ENCODE measurements around the gene XPA. TPM values are rescaled to one million over a fixed set of nuclear protein-coding genes. Genes with fewer than 3 reads are reported as not detected.

The XPA gene
- total and polyA plus RNA-seq, 8 donors: 1.3 to 31.0 (median 23.9) TPM

DNA sequence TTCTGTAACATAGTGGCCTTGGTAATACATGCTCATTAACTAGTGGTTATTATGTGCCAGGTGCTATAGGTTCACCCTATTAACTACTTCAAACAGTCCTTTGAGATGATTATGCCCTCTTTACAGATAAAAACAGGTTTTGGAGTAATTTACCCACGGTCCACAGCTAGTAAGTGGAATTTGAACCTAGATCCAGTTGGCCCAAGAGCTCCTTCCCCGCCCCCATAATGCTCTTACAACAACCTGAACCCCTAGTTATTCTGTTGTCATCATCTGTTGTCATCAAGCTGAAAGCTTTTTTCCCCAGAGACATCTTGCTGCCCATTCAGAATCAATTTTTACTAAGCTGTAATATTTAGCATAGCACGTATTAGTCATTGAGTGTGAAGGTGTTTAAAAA, 23.2 kb downstream of the XPA start:
- peaks cover 0 to 17% (median 2%) of the 10 kb centered on the region in 4 donors for H3K4me1 ChIP-seq
- H3K27me3 ChIP-seq: no peaks in the 10 kb centered on the region
- TF ChIP-seq, protein P1, sequence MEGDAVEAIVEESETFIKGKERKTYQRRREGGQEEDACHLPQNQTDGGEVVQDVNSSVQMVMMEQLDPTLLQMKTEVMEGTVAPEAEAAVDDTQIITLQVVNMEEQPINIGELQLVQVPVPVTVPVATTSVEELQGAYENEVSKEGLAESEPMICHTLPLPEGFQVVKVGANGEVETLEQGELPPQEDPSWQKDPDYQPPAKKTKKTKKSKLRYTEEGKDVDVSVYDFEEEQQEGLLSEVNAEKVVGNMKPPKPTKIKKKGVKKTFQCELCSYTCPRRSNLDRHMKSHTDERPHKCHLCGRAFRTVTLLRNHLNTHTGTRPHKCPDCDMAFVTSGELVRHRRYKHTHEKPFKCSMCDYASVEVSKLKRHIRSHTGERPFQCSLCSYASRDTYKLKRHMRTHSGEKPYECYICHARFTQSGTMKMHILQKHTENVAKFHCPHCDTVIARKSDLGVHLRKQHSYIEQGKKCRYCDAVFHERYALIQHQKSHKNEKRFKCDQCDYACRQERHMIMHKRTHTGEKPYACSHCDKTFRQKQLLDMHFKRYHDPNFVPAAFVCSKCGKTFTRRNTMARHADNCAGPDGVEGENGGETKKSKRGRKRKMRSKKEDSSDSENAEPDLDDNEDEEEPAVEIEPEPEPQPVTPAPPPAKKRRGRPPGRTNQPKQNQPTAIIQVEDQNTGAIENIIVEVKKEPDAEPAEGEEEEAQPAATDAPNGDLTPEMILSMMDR (IDR thresholded peaks at IDR 0.05): no peak
- TF ChIP-seq POLR2AphosphoS5 (IDR thresholded peaks at IDR 0.05) (no peak), EP300 (IDR thresholded peaks at IDR 0.05) (no peak), POLR2A (IDR thresholded peaks at IDR 0.05) (no peak)
- DNase-seq: no peak
- WGBS, 5 donors: 56 to 85% (median 82%) methylated on average over 3 of the region's 3 CpGs
- no peak overlapping the region for H3K27ac ChIP-seq
- intact Hi-C loops (cut with DNase I; ENCODE audit: low total_unique reads): no loop called here
- no peaks in the 10 kb centered on the region for H3K9me3 ChIP-seq
- H3K4me3 ChIP-seq: no peak overlapping the region
- H3K36me3 ChIP-seq: peaks cover 61 to 100% (median 99%) of the 10 kb centered on the region in 4 donors

DNA sequence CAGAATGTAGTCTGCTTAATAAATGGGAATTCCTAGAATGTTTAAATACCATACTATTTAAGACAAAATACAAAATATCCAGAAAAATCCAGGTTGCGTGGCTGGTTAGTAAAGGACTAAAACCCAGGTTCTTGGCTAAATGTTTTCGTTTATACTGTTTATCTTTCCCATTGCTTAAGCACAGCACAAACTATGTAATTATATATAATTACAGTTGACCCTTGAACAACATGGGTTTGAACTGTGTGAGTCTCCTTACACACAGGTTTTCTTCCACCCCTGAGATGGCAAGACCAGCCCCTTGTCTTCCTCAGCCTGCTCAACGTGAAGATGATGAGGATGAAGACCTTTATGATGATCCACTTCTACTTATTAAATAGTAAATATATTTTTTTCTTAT, 24.7 kb downstream of the XPA start:
- no peak overlapping the region for H3K27ac ChIP-seq
- no peaks in the 10 kb centered on the region for H3K9me3 ChIP-seq
- DNase-seq: no peak
- H3K4me1 ChIP-seq: peaks cover 0 to 17% (median 2%) of the 10 kb centered on the region in 4 donors
- H3K4me3 ChIP-seq: no peak overlapping the region
- WGBS, 5 donors: 85 to 89% (median 86%) methylated on average over 3 of the region's 3 CpGs
- TF ChIP-seq EP300 (IDR thresholded peaks at IDR 0.05): no peak
- TF ChIP-seq POLR2AphosphoS5 (IDR thresholded peaks at IDR 0.05): no peak
- TF ChIP-seq, protein P1 (IDR thresholded peaks at IDR 0.05): no peak
- no peak for TF ChIP-seq POLR2A (IDR thresholded peaks at IDR 0.05)
- H3K36me3 ChIP-seq: peaks cover 68 to 100% (median 99%) of the 10 kb centered on the region in 4 donors
- H3K27me3 ChIP-seq: no peaks in the 10 kb centered on the region
- intact Hi-C loops (cut with DNase I; ENCODE audit: low total_unique reads): no loop called here

DNA sequence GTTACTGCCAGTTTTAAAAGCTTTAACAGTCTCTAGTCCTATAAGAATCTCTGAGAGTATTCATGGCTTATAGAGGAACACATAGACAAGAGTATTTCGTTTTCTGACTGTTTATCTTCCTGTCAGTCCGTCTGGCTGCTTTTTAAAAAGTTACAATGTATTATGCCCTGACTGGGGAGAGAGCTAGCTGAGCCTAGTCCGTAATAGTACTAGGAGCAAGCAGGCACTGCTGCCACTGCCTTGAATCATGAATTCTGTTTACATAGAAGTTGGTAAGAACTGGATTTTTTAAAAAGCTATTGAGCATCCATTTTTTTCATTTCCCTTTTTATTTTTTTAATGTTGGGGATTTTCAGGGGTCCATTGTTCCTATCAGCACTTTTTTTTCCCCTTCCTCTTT, 26.6 kb downstream of the XPA start:
- no peak for DNase-seq
- Histone ChIP-seq H3K27ac (no peak overlapping the region), H3K27me3 (no peaks in the 10 kb centered on the region), H3K36me3 (peaks cover 80 to 100% (median 100%) of the 10 kb centered on the region in 4 donors), H3K4me1 (peaks cover 0 to 6% (median 2%) of the 10 kb centered on the region in 4 donors), H3K4me3 (no peak overlapping the region), H3K9me3 (no peaks in the 10 kb centered on the region)
- WGBS, 5 donors: 29 to 75% (median 68%) methylated on average over 3 of the region's 3 CpGs
- no peak for TF ChIP-seq EP300 (IDR thresholded peaks at IDR 0.05)
- TF ChIP-seq POLR2A (IDR thresholded peaks at IDR 0.05): no peak
- TF ChIP-seq, protein P1 (IDR thresholded peaks at IDR 0.05): no peak
- no peak for TF ChIP-seq POLR2AphosphoS5 (IDR thresholded peaks at IDR 0.05)
- intact Hi-C loops (cut with DNase I; ENCODE audit: low total_unique reads): no loop called here

DNA sequence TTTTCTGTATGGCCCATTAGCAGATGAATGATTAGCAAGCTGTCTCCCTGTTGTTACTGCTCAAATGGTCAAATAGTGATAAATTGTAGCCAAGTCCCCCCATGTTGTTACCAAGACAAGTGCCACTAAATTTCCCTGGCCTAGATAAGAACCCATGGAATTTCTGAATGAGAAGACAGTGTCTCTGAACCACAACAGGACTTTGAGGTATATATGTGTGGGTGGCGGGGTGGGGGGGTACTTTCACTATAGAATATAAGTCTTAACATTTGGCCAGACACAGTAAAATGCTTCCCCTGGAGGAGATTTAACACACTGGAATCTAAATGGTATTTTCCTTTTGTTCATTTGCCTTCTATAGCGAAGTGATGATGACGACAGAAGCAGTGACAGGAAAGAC, 28.7 kb downstream of the XPA start:
- H3K27ac ChIP-seq: no peak overlapping the region
- H3K36me3 ChIP-seq: peaks cover 85 to 100% (median 100%) of the 10 kb centered on the region in 4 donors
- no peaks in the 10 kb centered on the region for H3K27me3 ChIP-seq
- no peaks in the 10 kb centered on the region for H3K9me3 ChIP-seq
- WGBS, 5 donors: 63 to 97% (median 95%) methylated on average over 3 of the region's 3 CpGs
- TF ChIP-seq POLR2A (IDR thresholded peaks at IDR 0.05) (no peak), POLR2AphosphoS5 (IDR thresholded peaks at IDR 0.05) (no peak), EP300 (IDR thresholded peaks at IDR 0.05) (no peak)
- TF ChIP-seq, protein P1 (IDR thresholded peaks at IDR 0.05): no peak
- no peak overlapping the region for H3K4me3 ChIP-seq
- no peak for DNase-seq
- intact Hi-C loops (cut with DNase I; ENCODE audit: low total_unique reads): no loop called here
- H3K4me1 ChIP-seq: peaks cover 0 to 6% (median 0%) of the 10 kb centered on the region in 4 donors

All from stomach (tissue), 9 donors.